BLaER1 treated with 17β-estradiol and CSF1 and Interleukin-3, amounts not matched to agents 10 nM and 100 nM (cell line): ENCODE results near the gene TMEM14C.
"Not testable (repeated sequence)": the region's sequence is repeated elsewhere in the genome, so short reads cannot be mapped to it uniquely, and the experiment has no call there.

ENCODE experiments used
- H3K27ac ChIP-seq, 11 experiments: shearing (Covaris generic); formaldehyde crosslinking; 2 replicates each; pipeline ENCODE4 v1.8.1; 2022
- H3K27me3 ChIP-seq, 11 experiments: shearing (Covaris generic); formaldehyde crosslinking; 2 replicates each; pipeline ENCODE4 v1.8.1; 2022
- H3K36me3 ChIP-seq, 11 experiments: shearing (Covaris generic); formaldehyde crosslinking; 2 replicates each; pipeline ENCODE4 v1.8.1; 2022
- H3K4me1 ChIP-seq, 10 experiments: shearing (Covaris generic); formaldehyde crosslinking; 2 replicates each; pipeline ENCODE4 v1.8.1; 2022
- H3K4me2 ChIP-seq, 11 experiments: shearing (Covaris generic); formaldehyde crosslinking; 2 replicates each; pipeline ENCODE4 v1.8.1; 2022
- H3K4me3 ChIP-seq, 10 experiments: shearing (Covaris generic); formaldehyde crosslinking; 2 replicates each; pipeline ENCODE4 v1.8.1; 2022
- H3K9ac ChIP-seq, 11 experiments: shearing (Covaris generic); formaldehyde crosslinking; 2 replicates each; pipeline ENCODE4 v1.8.1; 2022
- H3K9me3 ChIP-seq, 11 experiments: shearing (Covaris generic); formaldehyde crosslinking; replicated peaks in 1 of 11; 2 replicates each; pipeline ENCODE4 v1.8.1; 2022
- H4K20me1 ChIP-seq, 11 experiments: shearing (Covaris generic); formaldehyde crosslinking; 2 replicates each; pipeline ENCODE4 v1.8.1; 2022
- Cebpa-rat ChIP-seq, 11 experiments: shearing (Covaris generic); IDR thresholded peaks; 2 replicates each; pipeline ENCODE4 v1.8.1; 2022

Gene TMEM14C

DNA sequence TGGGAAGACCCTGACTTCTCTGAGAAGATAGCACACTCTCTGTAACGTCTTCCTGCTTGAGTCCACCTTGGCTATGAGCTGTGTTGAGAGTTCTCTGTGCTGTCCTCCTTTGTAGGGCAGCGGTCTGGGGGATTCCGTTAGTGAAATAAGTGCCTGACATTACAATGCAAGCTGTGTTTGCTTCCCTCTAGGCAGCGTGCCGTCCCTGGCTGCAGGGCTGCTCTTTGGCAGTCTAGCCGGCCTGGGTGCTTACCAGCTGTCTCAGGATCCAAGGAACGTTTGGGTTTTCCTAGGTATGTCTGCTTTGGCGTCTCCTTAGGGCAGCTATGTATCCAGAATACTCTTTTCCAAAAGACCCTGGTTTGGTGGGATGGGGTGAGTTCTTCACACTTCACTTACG, 2.8 kb downstream of the TMEM14C start:
- no peak overlapping the region for H3K4me2 ChIP-seq

DNA sequence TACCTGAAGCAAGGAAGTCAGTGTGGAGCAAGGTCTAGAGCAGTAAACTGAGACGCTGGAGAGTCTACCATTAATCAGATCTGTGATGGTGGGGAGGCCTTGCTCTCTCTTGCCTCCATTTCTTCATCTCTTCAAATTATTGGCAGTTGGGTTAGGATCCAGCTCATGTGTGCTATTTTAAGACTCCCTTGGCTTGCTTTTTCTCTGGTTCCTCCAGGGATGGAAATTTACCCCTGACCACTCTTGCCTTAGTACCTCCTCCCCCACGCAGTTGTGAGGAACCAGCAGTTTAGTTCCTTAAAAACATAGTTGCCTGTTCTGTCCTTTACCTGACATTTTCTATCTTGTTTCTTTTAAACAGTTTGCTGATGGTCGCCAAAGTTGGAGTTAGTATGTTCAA, 7.4 kb downstream of the TMEM14C start:
- Histone ChIP-seq H3K4me3 (no peak overlapping the region), H3K4me2 (peak overlapping the region in 4 of 11 experiments; percentile 15 to 78 (median 60); a peak in 7 of 22 replicates), H3K27me3 (no peaks in the 10 kb centered on the region), H3K27ac (0 out of 22 replicates have a peak overlapping the region, but pooled peaks of 1 of the 11 experiments have one; percentile 3), H3K9me3 (peaks cover 0 to 14% (median 0%) of the 10 kb centered on the region in 11 experiments; a peak in 5 of 22 replicates), H3K9ac (no peak overlapping the region), H4K20me1 (no peaks in the 10 kb centered on the region), H3K36me3 (peaks cover 43 to 84% (median 60%) of the 10 kb centered on the region in 11 experiments), H3K4me1 (peaks cover 7 to 53% (median 13%) of the 10 kb centered on the region in 10 experiments; a peak in 18 of 20 replicates)
- no peak for TF ChIP-seq Cebpa-rat (IDR thresholded peaks at IDR 0.05)

More for the DNA sequence above, 2.8 kb downstream of the TMEM14C start:
- no peak for TF ChIP-seq Cebpa-rat (IDR thresholded peaks at IDR 0.05)
- Histone ChIP-seq H3K27me3 (no peaks in the 10 kb centered on the region), H3K36me3 (peaks cover 22 to 54% (median 41%) of the 10 kb centered on the region in 11 experiments), H3K4me3 (no peak overlapping the region), H4K20me1 (no peaks in the 10 kb centered on the region), H3K9me3 (peaks cover 0 to 8% (median 5%) of the 10 kb centered on the region in 11 experiments; a peak in 4 of 22 replicates), H3K9ac (no peak overlapping the region), H3K27ac (no peak overlapping the region), H3K4me1 (peaks cover 36 to 81% (median 48%) of the 10 kb centered on the region in 10 experiments)

DNA sequence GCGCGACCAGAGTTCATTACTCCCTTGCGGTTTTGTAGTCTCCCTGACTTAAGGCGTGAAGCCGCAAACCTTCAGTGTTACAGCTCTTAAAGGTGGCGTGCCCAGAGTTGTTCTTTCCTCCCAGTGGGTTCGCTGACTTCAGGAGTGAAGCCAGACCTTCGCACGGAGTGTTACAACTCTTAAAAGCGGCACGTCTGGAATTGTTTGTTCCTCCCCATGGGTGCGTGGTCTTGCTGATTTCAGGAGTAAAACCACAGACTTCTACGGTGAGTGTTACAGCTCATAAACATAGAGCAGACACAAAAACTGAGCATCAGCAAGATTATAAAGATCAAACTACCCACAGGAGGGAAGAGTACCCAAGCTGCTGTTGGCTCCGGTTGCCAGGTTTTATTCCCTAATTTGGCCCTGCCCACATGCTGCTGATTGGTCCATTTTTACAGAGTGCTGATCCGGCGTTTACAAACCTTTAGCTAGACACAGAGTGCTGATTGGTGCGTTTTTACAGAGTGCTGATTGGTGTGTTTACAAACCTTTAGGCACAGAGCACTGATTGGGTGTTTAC, 10.4 kb downstream of the TMEM14C start:
- no peaks in the 10 kb centered on the region for H4K20me1 ChIP-seq
- no peak overlapping the region for H3K4me2 ChIP-seq

DNA sequence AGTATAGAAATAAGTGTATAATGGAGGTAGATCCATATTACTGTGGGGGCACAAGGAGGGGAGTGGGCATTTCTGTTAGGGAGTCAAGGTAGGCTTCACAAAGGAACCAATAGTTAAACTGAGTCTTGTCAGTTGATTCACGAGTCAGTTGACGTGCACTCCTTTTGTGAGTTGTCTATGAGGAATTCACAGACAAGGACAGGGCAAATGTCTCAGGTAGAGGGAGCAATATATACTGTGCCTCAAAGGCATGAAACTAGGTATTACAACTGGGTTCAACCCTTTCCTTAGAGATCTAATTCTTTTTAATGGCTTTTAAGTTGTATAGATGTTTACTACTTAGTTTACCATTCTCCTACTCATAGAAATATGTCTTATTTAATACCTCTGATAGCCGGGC, 11.0 kb downstream of the TMEM14C start:
- no peak overlapping the region for H3K9ac ChIP-seq
- peaks cover 31 to 56% (median 43%) of the 10 kb centered on the region in 11 experiments for H3K36me3 ChIP-seq
- no peak for TF ChIP-seq Cebpa-rat (IDR thresholded peaks at IDR 0.05)
- no peak overlapping the region for H3K4me3 ChIP-seq
- H4K20me1 ChIP-seq = no peaks in the 10 kb centered on the region
- H3K9me3 ChIP-seq = peaks cover 0 to 14% (median 0%) of the 10 kb centered on the region in 11 experiments; a peak in 5 of 22 replicates
- H3K27me3 ChIP-seq = no peaks in the 10 kb centered on the region
- H3K4me2 ChIP-seq = no peak overlapping the region
- H3K27ac ChIP-seq = no peak overlapping the region
- H3K4me1 ChIP-seq = peaks cover 0 to 29% (median 2%) of the 10 kb centered on the region in 10 experiments; a peak in 8 of 20 replicates

More for the DNA sequence above, 10.4 kb downstream of the TMEM14C start:
- Histone ChIP-seq H3K36me3 (peaks cover 33 to 62% (median 49%) of the 10 kb centered on the region in 11 experiments), H3K9me3 (peaks cover 0 to 14% (median 0%) of the 10 kb centered on the region in 11 experiments; a peak in 5 of 22 replicates), H3K4me1 (peaks cover 1 to 32% (median 5%) of the 10 kb centered on the region in 10 experiments; a peak in 17 of 20 replicates), H3K27ac (no peak overlapping the region), H3K9ac (no peak overlapping the region), H3K4me3 (no peak overlapping the region), H3K27me3 (no peaks in the 10 kb centered on the region)
- no peak for TF ChIP-seq Cebpa-rat (IDR thresholded peaks at IDR 0.05)

DNA sequence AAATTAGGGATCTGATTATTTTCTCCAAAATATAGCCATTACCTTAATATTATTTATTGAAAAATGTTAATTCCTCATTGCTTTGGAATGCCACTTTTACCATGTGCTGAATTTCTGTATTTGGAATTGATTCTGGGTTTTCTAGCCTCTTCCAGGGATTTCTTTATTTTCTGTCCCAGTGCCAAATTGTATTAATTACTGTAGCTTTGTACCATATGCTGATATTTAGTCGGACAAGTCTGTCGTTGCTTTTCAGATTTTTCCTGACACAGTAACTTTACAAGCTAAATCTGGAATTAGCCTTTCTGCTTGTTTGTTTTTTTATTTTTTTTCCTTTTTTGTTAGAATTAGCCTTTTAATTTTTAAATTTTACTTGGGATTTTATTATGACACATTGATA, 13.9 kb downstream of the TMEM14C start:
- H3K4me3 ChIP-seq = no peak overlapping the region

DNA sequence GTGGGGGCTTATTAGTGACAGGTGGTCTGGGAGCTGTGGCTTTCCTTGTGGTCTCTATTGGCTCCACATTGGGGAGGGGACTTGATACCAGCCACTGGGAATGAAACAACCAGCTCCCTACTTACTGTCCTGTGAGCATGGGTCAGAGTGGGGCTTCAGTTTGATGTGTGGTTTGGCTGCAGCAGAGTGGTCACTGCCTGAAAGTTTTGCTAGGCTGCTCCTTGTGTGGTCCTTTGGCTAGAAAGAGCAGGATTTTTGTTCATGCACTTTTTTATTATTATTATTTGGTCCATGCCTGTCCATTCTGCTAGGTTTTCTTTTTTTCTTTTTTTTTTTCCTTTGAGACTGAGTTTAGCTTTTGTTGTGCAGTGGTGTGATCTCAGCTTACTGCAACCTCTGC, 17.2 kb downstream of the TMEM14C start:
- Histone ChIP-seq H3K4me1 (no peaks in the 10 kb centered on the region), H3K9ac (no peak overlapping the region), H3K9me3 (peaks cover 0 to 9% (median 3%) of the 10 kb centered on the region in 11 experiments; a peak in 3 of 22 replicates)

More for the DNA sequence above, 13.9 kb downstream of the TMEM14C start:
- Histone ChIP-seq H3K9me3 (peaks cover 0 to 18% (median 3%) of the 10 kb centered on the region in 11 experiments; a peak in 7 of 22 replicates), H3K27ac (no peak overlapping the region), H3K9ac (no peak overlapping the region), H3K4me2 (no peak overlapping the region), H4K20me1 (no peaks in the 10 kb centered on the region), H3K4me1 (0 out of 20 replicates have a peak, but pooled peaks cover 0 to 12% (median 0%) of the 10 kb centered on the region in 10 experiments), H3K36me3 (peaks cover 12 to 35% (median 21%) of the 10 kb centered on the region in 11 experiments; a peak in 19 of 22 replicates), H3K27me3 (no peaks in the 10 kb centered on the region)
- TF ChIP-seq Cebpa-rat (IDR thresholded peaks at IDR 0.05) = no peak

DNA sequence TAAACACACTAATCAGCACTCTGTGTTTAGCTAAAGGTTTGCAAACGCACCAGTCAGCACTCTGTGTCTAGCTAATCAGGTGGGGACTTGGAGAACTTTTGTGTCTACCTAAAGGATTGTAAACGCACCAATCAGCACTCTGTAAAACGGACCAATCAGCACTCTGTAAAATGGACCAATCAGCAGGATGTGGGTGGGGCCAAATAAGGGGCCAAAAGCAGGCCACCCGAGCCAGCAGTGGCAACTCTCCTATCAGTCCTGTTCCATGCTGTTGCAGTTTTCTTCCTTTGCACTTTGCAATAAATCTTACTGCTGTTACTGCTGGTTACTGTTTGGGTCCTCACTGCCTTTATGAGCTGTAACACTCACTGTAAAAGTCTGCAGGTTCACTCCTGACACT, 18.8 kb downstream of the TMEM14C start:
- not testable (repeated sequence) for H3K27me3 ChIP-seq, H3K27ac ChIP-seq, H3K4me2 ChIP-seq, H3K4me3 ChIP-seq, H3K4me1 ChIP-seq, H3K9me3 ChIP-seq, H4K20me1 ChIP-seq, H3K9ac ChIP-seq
- peaks cover 0 to 15% (median 4%) of the 10 kb centered on the region in 11 experiments; a peak in 6 of 22 replicates for H3K36me3 ChIP-seq

More for the DNA sequence above, 17.2 kb downstream of the TMEM14C start:
- Histone ChIP-seq H3K27ac (no peak overlapping the region), H3K27me3 (no peaks in the 10 kb centered on the region), H4K20me1 (no peaks in the 10 kb centered on the region), H3K4me3 (no peak overlapping the region), H3K36me3 (peaks cover 0 to 15% (median 4%) of the 10 kb centered on the region in 11 experiments; a peak in 6 of 22 replicates), H3K4me2 (no peak overlapping the region)
- no peak for TF ChIP-seq Cebpa-rat (IDR thresholded peaks at IDR 0.05)

DNA sequence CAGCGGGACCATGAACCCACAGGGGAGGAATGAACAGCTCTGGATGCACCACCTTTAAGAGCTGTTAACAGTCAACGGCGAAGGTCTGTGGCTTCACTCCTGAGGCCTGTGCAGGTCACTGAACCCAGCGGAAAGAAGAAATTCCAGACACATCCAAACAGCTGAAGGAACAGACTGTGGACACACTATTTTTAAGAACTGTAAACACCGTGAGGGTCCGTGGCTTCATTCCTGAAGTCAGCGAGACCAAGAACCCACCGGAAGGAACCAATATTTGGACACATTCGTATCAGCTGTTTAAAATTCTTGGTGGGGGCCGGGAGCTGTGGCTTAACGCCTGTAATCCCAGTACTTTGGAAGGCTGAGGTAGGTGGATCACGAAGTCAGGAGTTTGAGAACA, 19.4 kb downstream of the TMEM14C start:
- no peaks in the 10 kb centered on the region for H4K20me1 ChIP-seq
- H3K9me3 ChIP-seq = peaks cover 0 to 9% (median 3%) of the 10 kb centered on the region in 11 experiments; a peak in 3 of 22 replicates
- H3K4me2 ChIP-seq = no peak overlapping the region
- no peak overlapping the region for H3K4me3 ChIP-seq
- H3K27me3 ChIP-seq = no peaks in the 10 kb centered on the region
- no peak overlapping the region for H3K9ac ChIP-seq
- TF ChIP-seq Cebpa-rat (IDR thresholded peaks at IDR 0.05) = no peak
- peaks cover 7 to 11% (median 9%) of the 10 kb centered on the region in 10 experiments; a peak in 18 of 20 replicates for H3K4me1 ChIP-seq
- H3K36me3 ChIP-seq = peaks cover 0 to 15% (median 4%) of the 10 kb centered on the region in 11 experiments; a peak in 6 of 22 replicates
- H3K27ac ChIP-seq = no peak overlapping the region

DNA sequence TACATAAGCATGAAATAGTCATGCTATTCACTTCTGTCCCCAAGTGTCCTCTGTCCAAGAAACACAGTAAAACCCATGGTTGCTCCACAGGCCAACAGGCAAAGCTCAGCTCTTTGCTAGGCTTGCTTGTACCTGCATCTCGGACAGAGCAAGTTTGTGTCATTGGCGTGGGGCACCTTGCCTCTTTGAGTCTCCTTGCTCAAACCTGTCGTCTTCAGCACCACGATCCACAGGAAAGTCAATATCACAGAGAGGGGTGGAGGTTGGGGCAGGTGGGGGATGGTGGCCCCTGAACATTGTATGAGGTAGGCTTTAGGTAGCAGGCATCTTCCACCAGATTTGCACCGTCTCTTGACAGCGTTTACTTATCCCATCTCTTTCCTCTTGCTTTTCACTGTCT, 20.6 kb downstream of the TMEM14C start:
- H3K9ac ChIP-seq = no peak overlapping the region
- peaks cover 0 to 15% (median 4%) of the 10 kb centered on the region in 11 experiments; a peak in 6 of 22 replicates for H3K36me3 ChIP-seq
- H3K4me1 ChIP-seq = peaks cover 11 to 16% (median 15%) of the 10 kb centered on the region in 10 experiments
- H3K9me3 ChIP-seq = peaks cover 0 to 9% (median 3%) of the 10 kb centered on the region in 11 experiments; a peak in 3 of 22 replicates
- no peak overlapping the region for H3K27ac ChIP-seq
- H3K4me2 ChIP-seq = no peak overlapping the region
- no peaks in the 10 kb centered on the region for H3K27me3 ChIP-seq
- no peak overlapping the region for H3K4me3 ChIP-seq
- no peak for TF ChIP-seq Cebpa-rat (IDR thresholded peaks at IDR 0.05)
- H4K20me1 ChIP-seq = 0 out of 22 replicates have a peak, but pooled peaks cover 0 to under 1% (median 0%) of the 10 kb centered on the region in 11 experiments
